DND-41 (cell line): Measurements from ENCODE around the gene PACSIN1.

ENCODE experiments used
- CTCF ChIP-seq: IDR thresholded peaks from 2 replicates; pipeline ENCODE4 v1.5.1; 2012; ENCODE audit warnings: borderline replicate concordance, low read length, moderate library complexity, mild to moderate bottlenecking; ENCODE audit not compliant: poor library complexity, severe bottlenecking; ENCODE audit errors: extremely low read depth
- EZH2 ChIP-seq: IDR thresholded peaks from 3 replicates; pipeline ENCODE4 v1.6.1; 2012; ENCODE audit warnings: borderline replicate concordance, low read depth, mild to moderate bottlenecking, moderate library complexity, low read length, inconsistent platforms; ENCODE audit not compliant: severe bottlenecking

- TF ChIP-seq CTCF, result no peak
- no peak for TF ChIP-seq EZH2
Measured at GRCh38 chr6:34556031-34556471, 90.2 kb downstream of the PACSIN1 start, which contains the start of gene SPDEF.
